ENCODE measurements around the gene TAX1BP1. TPM values are rescaled to one million over a fixed set of nuclear protein-coding genes. Genes with fewer than 3 reads are reported as not detected.
"Not testable (repeated sequence)": the region's sequence is repeated elsewhere in the genome, so short reads cannot be mapped to it uniquely, and the experiment has no call there.

Gene TAX1BP1
- total RNA-seq, 2 experiments from 2014 or later: 101 to 109 TPM

GRCh38 chr7:27739301-27739908 lies 557 bp upstream of the TAX1BP1 start:
- peaks cover 10% of the 10 kb centered on the region for H3K36me3 Mint-ChIP-seq (ENCODE audit: low read depth)
- H3K27me3 Mint-ChIP-seq: no peaks in the 10 kb centered on the region
- peaks cover 31% of the 10 kb centered on the region for H3K4me1 Mint-ChIP-seq
- ATAC-seq (peak; percentile 30), DNase-seq (no peak)
- CTCF ChIA-PET: interaction anchor here (1.1 kb wide), 1 partner anchor 11 kb away, joined by 4 read pairs; no protein-coding TSS in a partner anchor
- no peaks in the 10 kb centered on the region for H3K9me3 Mint-ChIP-seq (ENCODE audit: low read depth)
- peak overlapping the region; percentile 99 for H3K4me3 Mint-ChIP-seq
- intact Hi-C loops (cut with DNase I, micrococcal nuclease): no loop called here
- POLR2A ChIA-PET: interaction anchor here (1.0 kb wide), 1 partner anchor 77 kb away, joined by 3 read pairs; no protein-coding TSS in a partner anchor
- H3K27ac Mint-ChIP-seq: peak overlapping the region; percentile 99

DNA sequence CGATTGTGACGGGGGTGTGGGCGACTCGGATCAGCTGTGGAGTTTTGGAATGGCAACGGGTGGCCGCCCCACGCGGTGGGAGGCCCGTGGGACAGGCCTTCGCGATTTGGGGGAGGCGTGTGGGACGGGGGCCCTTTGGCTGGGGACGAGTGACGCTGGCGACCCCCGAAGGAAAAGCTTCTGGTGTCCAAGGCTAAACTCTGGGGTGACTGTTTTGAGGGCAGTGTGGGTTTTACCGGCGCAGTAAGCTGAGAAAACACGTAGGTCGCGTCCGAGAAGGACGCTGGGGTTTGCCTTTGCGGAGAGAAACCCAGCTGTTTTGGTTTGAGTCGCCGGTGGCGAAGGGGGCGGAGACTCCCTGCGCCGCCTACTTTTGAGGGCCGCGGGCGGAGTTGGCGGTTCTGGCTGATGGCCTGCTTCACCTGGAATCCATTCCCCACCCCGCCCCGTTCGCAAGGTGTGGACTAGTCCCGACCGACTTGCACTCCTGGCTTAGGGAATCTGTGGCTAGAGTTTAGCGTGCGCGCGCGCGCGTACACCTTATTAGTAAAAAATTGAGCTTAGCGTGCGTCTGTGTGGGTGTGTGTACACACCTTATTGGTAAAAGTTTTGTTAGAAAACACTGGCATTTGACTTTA lies 606 bp downstream of the TAX1BP1 start:
- H3K4me3 Mint-ChIP-seq: peak overlapping the region; percentile 99
- DNase-seq (peak; percentile 93), ATAC-seq (peak; percentile 70)
- CTCF ChIA-PET: interaction anchor here (0.7 to 1.6 kb wide), 7 partner anchors 24 to 356 kb away, joined by 3 to 7 read pairs (median 4); no protein-coding TSS in a partner anchor
- intact Hi-C loops (cut with DNase I, micrococcal nuclease): loop anchor here (1.0 to 5.0 kb wide), 7 partner anchors 42 to 1538 kb away; partner anchors contain the start of genes CBX3 (in 1 of the 2), HNRNPA2B1 (in 1 of the 2) and SKAP2 (in 1 of the 2)
- H3K36me3 Mint-ChIP-seq (ENCODE audit: low read depth): peaks cover 13% of the 10 kb centered on the region
- peaks cover 36% of the 10 kb centered on the region for H3K4me1 Mint-ChIP-seq
- POLR2A ChIA-PET: interaction anchor here (1.0 to 1.6 kb wide), 2 partner anchors 78 to 80 kb away, joined by 4 to 13 read pairs; partner anchors contain the start of gene HIBADH
- no peaks in the 10 kb centered on the region for H3K27me3 Mint-ChIP-seq
- H3K27ac Mint-ChIP-seq: peak overlapping the region; percentile 99
- H3K9me3 Mint-ChIP-seq (ENCODE audit: low read depth): no peaks in the 10 kb centered on the region

GRCh38 chr7:27742091-27742710 lies 2.2 kb downstream of the TAX1BP1 start:
- CTCF ChIA-PET: not testable (repeated sequence)

GRCh38 chr7:27745064-27745583 lies 5.2 kb downstream of the TAX1BP1 start:
- H3K27ac Mint-ChIP-seq: no peak overlapping the region
- no peaks in the 10 kb centered on the region for H3K27me3 Mint-ChIP-seq
- no peak for DNase-seq
- no peaks in the 10 kb centered on the region for H3K9me3 Mint-ChIP-seq (ENCODE audit: low read depth)
- peaks cover 26% of the 10 kb centered on the region for H3K36me3 Mint-ChIP-seq (ENCODE audit: low read depth)
- CTCF ChIA-PET: interaction anchor here (0.6 to 2.3 kb wide), 11 partner anchors 10 to 536 kb away, joined by 3 to 12 read pairs (median 4); no protein-coding TSS in a partner anchor
- POLR2A ChIA-PET: no interaction called here
- ATAC-seq: no peak
- peaks cover 49% of the 10 kb centered on the region for H3K4me1 Mint-ChIP-seq
- H3K4me3 Mint-ChIP-seq: no peak overlapping the region
- intact Hi-C loops (cut with DNase I, micrococcal nuclease): no loop called here

More at GRCh38 chr7:27742091-27742710, 2.2 kb downstream of the TAX1BP1 start:
- H3K4me3 Mint-ChIP-seq; POLR2A ChIA-PET; H3K27me3 Mint-ChIP-seq; DNase-seq; ATAC-seq; H3K27ac Mint-ChIP-seq; H3K9me3 Mint-ChIP-seq (ENCODE audit: low read depth): not testable (repeated sequence)
- H3K36me3 Mint-ChIP-seq (ENCODE audit: low read depth): peaks cover 13% of the 10 kb centered on the region
- intact Hi-C loops (cut with DNase I, micrococcal nuclease): loop anchor here in 1 of 2 experiments (5.0 kb wide), 1 partner anchor 1540 kb away; the partner anchor contains the start of genes CBX3 and HNRNPA2B1
- H3K4me1 Mint-ChIP-seq: peaks cover 46% of the 10 kb centered on the region

DNA sequence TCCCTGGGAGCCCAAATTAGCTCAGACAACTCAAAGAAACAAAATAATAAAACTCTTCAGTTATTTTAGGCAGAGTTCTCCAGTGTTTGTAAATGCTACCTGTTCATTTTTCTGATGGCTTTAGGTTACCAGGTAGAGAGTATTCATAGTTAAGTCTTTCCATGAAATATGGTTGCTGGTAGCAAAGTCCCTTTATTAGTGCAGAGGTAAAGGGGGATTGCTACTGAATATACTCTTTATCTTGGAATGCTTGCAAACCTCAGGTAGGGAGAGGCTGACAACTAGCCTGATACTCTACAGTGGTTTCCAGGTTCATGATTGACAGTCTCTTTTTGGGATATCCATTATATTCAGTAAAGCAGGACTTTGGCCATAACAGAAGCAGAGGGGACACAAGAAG lies 6.5 kb downstream of the TAX1BP1 start:
- DNase-seq (no peak), ATAC-seq (no peak)
- H3K27me3 Mint-ChIP-seq: no peaks in the 10 kb centered on the region
- H3K4me3 Mint-ChIP-seq: no peak overlapping the region
- H3K36me3 Mint-ChIP-seq (ENCODE audit: low read depth): peaks cover 29% of the 10 kb centered on the region
- H3K9me3 Mint-ChIP-seq (ENCODE audit: low read depth): no peaks in the 10 kb centered on the region
- CTCF ChIA-PET: interaction anchor here (0.6 to 2.3 kb wide), 5 partner anchors 28 to 174 kb away, joined by 3 to 12 read pairs (median 5); no protein-coding TSS in a partner anchor
- POLR2A ChIA-PET: no interaction called here
- H3K4me1 Mint-ChIP-seq: peaks cover 44% of the 10 kb centered on the region
- intact Hi-C loops (cut with DNase I, micrococcal nuclease): no loop called here
- no peak overlapping the region for H3K27ac Mint-ChIP-seq

DNA sequence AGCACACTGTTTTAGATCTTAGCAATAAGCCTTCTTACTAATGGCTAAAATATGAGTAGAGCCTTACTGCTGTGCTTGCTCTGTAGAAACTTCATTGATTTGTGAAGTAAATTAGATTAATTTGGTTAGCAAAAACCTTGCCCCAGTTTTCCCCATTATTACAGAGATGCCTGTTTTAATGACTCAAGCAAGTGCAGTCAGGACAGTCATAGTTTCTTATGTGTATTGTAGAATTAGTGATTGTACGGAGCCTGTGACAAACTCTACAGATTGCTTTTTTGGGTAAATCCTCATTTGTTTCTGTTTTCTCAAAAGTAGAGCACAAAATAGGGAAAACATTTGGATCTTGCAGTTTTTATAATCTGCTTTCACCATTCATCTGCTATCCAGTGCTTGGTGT lies 7.0 kb downstream of the TAX1BP1 start:
- H3K27me3 Mint-ChIP-seq: no peaks in the 10 kb centered on the region
- intact Hi-C loops (cut with DNase I, micrococcal nuclease): no loop called here
- CTCF ChIA-PET: no interaction called here
- no peaks in the 10 kb centered on the region for H3K9me3 Mint-ChIP-seq (ENCODE audit: low read depth)
- POLR2A ChIA-PET: no interaction called here
- DNase-seq: no peak
- ATAC-seq: peak; percentile 66
- H3K36me3 Mint-ChIP-seq (ENCODE audit: low read depth): peaks cover 32% of the 10 kb centered on the region
- peaks cover 41% of the 10 kb centered on the region for H3K4me1 Mint-ChIP-seq
- no peak overlapping the region for H3K27ac Mint-ChIP-seq
- H3K4me3 Mint-ChIP-seq: no peak overlapping the region

GRCh38 chr7:27747589-27748368 lies 7.8 kb downstream of the TAX1BP1 start:
- peaks cover 35% of the 10 kb centered on the region for H3K4me1 Mint-ChIP-seq
- H3K36me3 Mint-ChIP-seq (ENCODE audit: low read depth): peaks cover 36% of the 10 kb centered on the region
- ChIA-PET POLR2A (no interaction called here), CTCF (no interaction called here)
- no peak for DNase-seq
- H3K9me3 Mint-ChIP-seq (ENCODE audit: low read depth): no peaks in the 10 kb centered on the region
- no peak overlapping the region for H3K27ac Mint-ChIP-seq
- intact Hi-C loops (cut with DNase I, micrococcal nuclease): no loop called here
- no peak overlapping the region for H3K4me3 Mint-ChIP-seq
- ATAC-seq: no peak
- no peaks in the 10 kb centered on the region for H3K27me3 Mint-ChIP-seq

- ChIA-PET CTCF (interaction anchor here (0.9 to 1.0 kb wide), 2 partner anchors 11 to 67 kb away, joined by 3 to 4 read pairs; partner anchors contain the start of gene TAX1BP1), POLR2A (no interaction called here)
- Mint-ChIP-seq H3K9me3 (ENCODE audit: low read depth) (no peaks in the 10 kb centered on the region), H3K4me3 (no peak overlapping the region), H3K36me3 (ENCODE audit: low read depth) (peaks cover 41% of the 10 kb centered on the region), H3K27ac (no peak overlapping the region), H3K4me1 (peaks cover 31% of the 10 kb centered on the region), H3K27me3 (no peaks in the 10 kb centered on the region)
- intact Hi-C loops (cut with DNase I, micrococcal nuclease): no loop called here
- DNase-seq (no peak), ATAC-seq (no peak)
Observed at GRCh38 chr7:27750316-27750715, 10.4 kb downstream of the TAX1BP1 start.

- Mint-ChIP-seq H3K36me3 (ENCODE audit: low read depth) (peaks cover 49% of the 10 kb centered on the region), H3K27me3 (no peaks in the 10 kb centered on the region), H3K9me3 (ENCODE audit: low read depth) (no peaks in the 10 kb centered on the region), H3K4me3 (no peak overlapping the region), H3K4me1 (peaks cover 28% of the 10 kb centered on the region), H3K27ac (no peak overlapping the region)
- POLR2A ChIA-PET: interaction anchor here (0.5 kb wide), 1 partner anchor 12 kb away, joined by 4 read pairs; no protein-coding TSS in a partner anchor
- DNase-seq (no peak), ATAC-seq (no peak)
- CTCF ChIA-PET: no interaction called here
- intact Hi-C loops (cut with DNase I, micrococcal nuclease): no loop called here
Observed at GRCh38 chr7:27751888-27752660, 12.1 kb downstream of the TAX1BP1 start.

- ChIA-PET POLR2A (no interaction called here), CTCF (no interaction called here)
- DNase-seq (no peak), ATAC-seq (no peak)
- H3K36me3 Mint-ChIP-seq (ENCODE audit: low read depth): peaks cover 57% of the 10 kb centered on the region
- H3K27me3 Mint-ChIP-seq: no peaks in the 10 kb centered on the region
- no peaks in the 10 kb centered on the region for H3K9me3 Mint-ChIP-seq (ENCODE audit: low read depth)
- H3K4me3 Mint-ChIP-seq: no peak overlapping the region
- intact Hi-C loops (cut with DNase I, micrococcal nuclease): no loop called here
- no peak overlapping the region for H3K27ac Mint-ChIP-seq
- peaks cover 24% of the 10 kb centered on the region for H3K4me1 Mint-ChIP-seq
Observed at GRCh38 chr7:27753863-27754262, 13.9 kb downstream of the TAX1BP1 start.

Measured in activated CD4-positive, alpha-beta T cell treated with anti-CD3 and anti-CD28 coated beads for 36 hours (primary cell).